ENCODE data around the gene SLC26A6.

Gene SLC26A6

GRCh38 chr3:48635222-48636021, at the start of gene SLC26A6:
Gene SLC26A6 (minus strand): TSS chr3:48635461. CDS start chr3:48635393, 68 bp downstream.
- peak; percentile 95 for ATAC-seq
- DNase-seq (ENCODE audit: low spot score in 2 of 2) = peak; percentile 90 to 97
- H3K27ac Mint-ChIP-seq = peak within 1 kb of the TSS; percentile 81
- H3K36me3 Mint-ChIP-seq = peaks cover 21% of the 10 kb centered on the region
- peaks cover 16% of the 10 kb centered on the region for H3K4me1 Mint-ChIP-seq
- H3K9me3 Mint-ChIP-seq = no peaks in the 10 kb centered on the region
- peak within 1 kb of the TSS; percentile 80 for H3K4me3 Mint-ChIP-seq

- peaks cover 49% of the 10 kb centered on the region for H3K4me1 Mint-ChIP-seq
- peaks cover 50% of the 10 kb centered on the region for H3K36me3 Mint-ChIP-seq
- peak in 1 of 2 donors; percentile 52 for DNase-seq (ENCODE audit: low spot score in 2 of 2)
- H3K27ac Mint-ChIP-seq = peak overlapping the region; percentile 90
- no peaks in the 10 kb centered on the region for H3K9me3 Mint-ChIP-seq
- peak overlapping the region; percentile 78 for H3K4me3 Mint-ChIP-seq
- no peak for ATAC-seq
These were observed 49.4 kb upstream of the SLC26A6 start for GRCh38 chr3:48684480-48685143.

GRCh38 chr3:48684054-48684349, 48.7 kb upstream of the SLC26A6 start:
- H3K36me3 Mint-ChIP-seq = peaks cover 47% of the 10 kb centered on the region
- H3K27ac Mint-ChIP-seq = peak overlapping the region; percentile 90
- no peaks in the 10 kb centered on the region for H3K9me3 Mint-ChIP-seq
- ATAC-seq (no peak), DNase-seq (ENCODE audit: low spot score in 2 of 2) (no peak)
- peak overlapping the region; percentile 78 for H3K4me3 Mint-ChIP-seq
- peaks cover 49% of the 10 kb centered on the region for H3K4me1 Mint-ChIP-seq

- H3K27ac Mint-ChIP-seq = no peak overlapping the region
These were observed 47.5 kb upstream of the SLC26A6 start for GRCh38 chr3:48682786-48683185.

GRCh38 chr3:48681974-48682610, 46.8 kb upstream of the SLC26A6 start:
- ATAC-seq (no peak), DNase-seq (ENCODE audit: low spot score in 2 of 2) (no peak)
- Mint-ChIP-seq H3K27ac (no peak overlapping the region), H3K4me1 (peaks cover 49% of the 10 kb centered on the region), H3K9me3 (no peaks in the 10 kb centered on the region), H3K36me3 (peaks cover 44% of the 10 kb centered on the region), H3K4me3 (no peak overlapping the region)

More at GRCh38 chr3:48682786-48683185, 47.5 kb upstream of the SLC26A6 start:
- no peak overlapping the region for H3K4me3 Mint-ChIP-seq
- no peaks in the 10 kb centered on the region for H3K9me3 Mint-ChIP-seq
- peaks cover 43% of the 10 kb centered on the region for H3K36me3 Mint-ChIP-seq
- H3K4me1 Mint-ChIP-seq = peaks cover 49% of the 10 kb centered on the region
- no peak for ATAC-seq
- DNase-seq (ENCODE audit: low spot score in 2 of 2) = no peak

- H3K4me1 Mint-ChIP-seq = peaks cover 45% of the 10 kb centered on the region
- ATAC-seq (no peak), DNase-seq (ENCODE audit: low spot score in 2 of 2) (no peak)
- no peaks in the 10 kb centered on the region for H3K9me3 Mint-ChIP-seq
- H3K27ac Mint-ChIP-seq = no peak overlapping the region
- H3K4me3 Mint-ChIP-seq = no peak overlapping the region
- H3K36me3 Mint-ChIP-seq = peaks cover 47% of the 10 kb centered on the region
These were observed 46.2 kb upstream of the SLC26A6 start for GRCh38 chr3:48681541-48681880.

GRCh38 chr3:48680811-48681540, 45.7 kb upstream of the SLC26A6 start:
- Mint-ChIP-seq H3K4me1 (peaks cover 39% of the 10 kb centered on the region), H3K36me3 (peaks cover 49% of the 10 kb centered on the region), H3K27ac (peak overlapping the region; percentile 75), H3K4me3 (no peak overlapping the region), H3K9me3 (no peaks in the 10 kb centered on the region)
- DNase-seq (ENCODE audit: low spot score in 2 of 2) = no peak
- ATAC-seq = no peak

- Mint-ChIP-seq H3K9me3 (no peaks in the 10 kb centered on the region), H3K36me3 (peaks cover 54% of the 10 kb centered on the region), H3K4me1 (peaks cover 32% of the 10 kb centered on the region), H3K4me3 (no peak overlapping the region), H3K27ac (no peak overlapping the region)
- ATAC-seq (no peak), DNase-seq (ENCODE audit: low spot score in 2 of 2) (no peak)
These were observed 44.4 kb upstream of the SLC26A6 start for GRCh38 chr3:48679411-48680391.

- H3K36me3 Mint-ChIP-seq = peaks cover 55% of the 10 kb centered on the region
- ATAC-seq (no peak), DNase-seq (ENCODE audit: low spot score in 2 of 2) (no peak)
- H3K27ac Mint-ChIP-seq = no peak overlapping the region
- peaks cover 23% of the 10 kb centered on the region for H3K4me1 Mint-ChIP-seq
- H3K4me3 Mint-ChIP-seq = no peak overlapping the region
- H3K9me3 Mint-ChIP-seq = no peaks in the 10 kb centered on the region
These were observed 43.5 kb upstream of the SLC26A6 start for GRCh38 chr3:48678566-48679380.

GRCh38 chr3:48678056-48678455, 42.8 kb upstream of the SLC26A6 start:
- Mint-ChIP-seq H3K36me3 (peaks cover 62% of the 10 kb centered on the region), H3K9me3 (no peaks in the 10 kb centered on the region), H3K4me1 (peaks cover 16% of the 10 kb centered on the region), H3K27ac (peak overlapping the region; percentile 46), H3K4me3 (no peak overlapping the region)
- DNase-seq (ENCODE audit: low spot score in 2 of 2) (no peak), ATAC-seq (no peak)

GRCh38 chr3:48674505-48674904, 39.2 kb upstream of the SLC26A6 start:
- no peaks in the 10 kb centered on the region for H3K4me1 Mint-ChIP-seq
- no peaks in the 10 kb centered on the region for H3K9me3 Mint-ChIP-seq

GRCh38 chr3:48672522-48672921, 37.3 kb upstream of the SLC26A6 start:
- no peaks in the 10 kb centered on the region for H3K4me1 Mint-ChIP-seq
- H3K27ac Mint-ChIP-seq = peak overlapping the region; percentile 46
- no peak overlapping the region for H3K4me3 Mint-ChIP-seq
- ATAC-seq (no peak), DNase-seq (ENCODE audit: low spot score in 2 of 2) (no peak)
- H3K9me3 Mint-ChIP-seq = no peaks in the 10 kb centered on the region
- H3K36me3 Mint-ChIP-seq = peaks cover 48% of the 10 kb centered on the region

More at GRCh38 chr3:48674505-48674904, 39.2 kb upstream of the SLC26A6 start:
- DNase-seq (ENCODE audit: low spot score in 2 of 2) (no peak), ATAC-seq (peak; percentile 8)
- Mint-ChIP-seq H3K4me3 (no peak overlapping the region), H3K36me3 (peaks cover 61% of the 10 kb centered on the region), H3K27ac (no peak overlapping the region)

- no peak overlapping the region for H3K27ac Mint-ChIP-seq
- ATAC-seq (no peak), DNase-seq (ENCODE audit: low spot score in 2 of 2) (no peak)
- peaks cover 18% of the 10 kb centered on the region for H3K4me1 Mint-ChIP-seq
- H3K36me3 Mint-ChIP-seq = peaks cover 26% of the 10 kb centered on the region
- H3K9me3 Mint-ChIP-seq = no peaks in the 10 kb centered on the region
- no peak overlapping the region for H3K4me3 Mint-ChIP-seq
These were observed 29.7 kb upstream of the SLC26A6 start for GRCh38 chr3:48664929-48665328.

GRCh38 chr3:48664313-48664644, 29.0 kb upstream of the SLC26A6 start:
- H3K9me3 Mint-ChIP-seq = no peaks in the 10 kb centered on the region
- H3K27ac Mint-ChIP-seq = peak overlapping the region; percentile 91
- H3K4me3 Mint-ChIP-seq = peak overlapping the region; percentile 89
- no peak for DNase-seq (ENCODE audit: low spot score in 2 of 2)
- peaks cover 18% of the 10 kb centered on the region for H3K4me1 Mint-ChIP-seq
- ATAC-seq = no peak
- peaks cover 30% of the 10 kb centered on the region for H3K36me3 Mint-ChIP-seq
